Smooth muscle cell (in vitro differentiated cells): ENCODE data around the gene EMILIN1. TPM values are rescaled to one million over a fixed set of nuclear protein-coding genes. Genes with fewer than 3 reads are reported as not detected.

Experiments used
- DNase-seq: peaks from one replicate; lab custom pipeline; 2025; ENCODE audit not compliant: unreplicated experiment; lab: John Stamatoyannopoulos, UW
- H2AFZ ChIP-seq: fragments of 200-600 bp; sonication (generic); 2 replicates; pipeline ENCODE4 v1.6.0; 2016; ENCODE audit warnings: antibody characterized with exemption, low read depth, mild to moderate bottlenecking
- H3F3A ChIP-seq: fragments of 200-600 bp; sonication (generic); 2 replicates; pipeline ENCODE4 v1.6.0; 2017; ENCODE audit warnings: antibody characterized with exemption, low read depth
- H3K27ac ChIP-seq: fragments of 200-600 bp; sonication (generic); 2 replicates; pipeline ENCODE4 v1.5.1; 2016; ENCODE audit warnings: low read depth, mild to moderate bottlenecking
- H3K27me3 ChIP-seq: fragments of 200-600 bp; sonication (generic); 2 replicates; pipeline ENCODE4 v1.6.1; 2016; ENCODE audit warnings: low read depth, mild to moderate bottlenecking
- H3K36me3 ChIP-seq: fragments of 200-600 bp; sonication (generic); 2 replicates; pipeline ENCODE4 v1.5.1; 2016; ENCODE audit warnings: low read depth
- H3K4me1 ChIP-seq: fragments of 200-600 bp; sonication (generic); 2 replicates; pipeline ENCODE4 v1.5.1; 2016; ENCODE audit warnings: low read depth
- H3K4me2 ChIP-seq: fragments of 200-600 bp; sonication (generic); 2 replicates; pipeline ENCODE4 v1.6.0; 2016; ENCODE audit warnings: mild to moderate bottlenecking
- H3K4me3 ChIP-seq: fragments of 200-600 bp; sonication (generic); 2 replicates; pipeline ENCODE4 v1.5.1; 2016; ENCODE audit warnings: mild to moderate bottlenecking
- H3K79me2 ChIP-seq: fragments of 200-600 bp; sonication (generic); 2 replicates; pipeline ENCODE4 v1.6.0; 2016; ENCODE audit warnings: low read depth, mild to moderate bottlenecking
- H3K9ac ChIP-seq: fragments of 200-600 bp; sonication (generic); 2 replicates; pipeline ENCODE4 v1.6.0; 2016; ENCODE audit warnings: low read depth
- H3K9me3 ChIP-seq: fragments of 200-600 bp; sonication (generic); replicated peaks from 2 replicates; pipeline ENCODE4 v1.5.1; 2016; ENCODE audit warnings: low read depth
- H4K20me1 ChIP-seq: fragments of 200-600 bp; sonication (generic); 2 replicates; pipeline ENCODE4 v1.6.0; 2016; ENCODE audit warnings: low read depth
- CTCF ChIP-seq: fragments of 200-600 bp; sonication (generic); IDR thresholded peaks from 2 replicates; pipeline ENCODE4 v1.5.1; 2017; ENCODE audit warnings: borderline replicate concordance, mild to moderate bottlenecking, antibody characterized with exemption; ENCODE audit not compliant: insufficient read depth, poor library complexity, severe bottlenecking
- WGBS: methylation state at CpG from one replicate; pipeline ENCODE4 v1.1.7; 2016; ENCODE audit warnings: low lambda C conversion rate; 5-methylcytosine and 5-hydroxymethylcytosine counted together
- polyA plus RNA-seq: library from polyadenylated mRNA; unstranded; fragments of >200 nt; fragmentation: Nextera tagmentation; extraction: Ambion mirVana; gene quantifications from 2 replicates; pipeline ENCODE4 v1.2.1, GENCODE V29; 2016
- total RNA-seq: library from RNA; depleted of rRNA; stranded (reverse); fragments of >200 nt; gene quantifications from 2 replicates; pipeline ENCODE4 v1.2.3, GENCODE V29; 2014

The EMILIN1 gene
- total and polyA plus RNA-seq, 2 experiments from 2014 or later, result 111 to 518 TPM

GRCh38 chr2:27071277-27071989 lies 7.0 kb upstream of the EMILIN1 start, which contains the start of gene OST4:
TSS of gene OST4 (minus strand) at chr2:27071654.
- H3K4me1 ChIP-seq, result peaks cover 21% of the 10 kb centered on the region
- no peak for TF ChIP-seq CTCF
- H4K20me1 ChIP-seq, result peaks cover 41% of the 10 kb centered on the region
- peak within 1 kb of the TSS; percentile 26 for H2AFZ ChIP-seq
- H3K9ac ChIP-seq, result peak within 1 kb of the TSS; percentile 92
- peak within 1 kb of the TSS; percentile 95 for H3K4me2 ChIP-seq
- WGBS, result 6% methylated on average over 64 of the region's 86 CpGs
- no peaks in the 10 kb centered on the region for H3K36me3 ChIP-seq
- H3K79me2 ChIP-seq, result peaks cover 48% of the 10 kb centered on the region
- DNase-seq, result peak; percentile 76
- H3K4me3 ChIP-seq, result peak within 1 kb of the TSS; percentile 91
- peak within 1 kb of the TSS; percentile 79 for H3K27ac ChIP-seq
- H3F3A ChIP-seq, result peaks cover 25% of the 10 kb centered on the region
- no peaks in the 10 kb centered on the region for H3K9me3 ChIP-seq
- no peaks in the 10 kb centered on the region for H3K27me3 ChIP-seq

GRCh38 chr2:27071990-27072830 lies 6.2 kb upstream of the EMILIN1 start:
- Histone ChIP-seq H3K27ac (peak overlapping the region; percentile 79), H3K4me1 (peaks cover 21% of the 10 kb centered on the region), H3K4me3 (peak overlapping the region; percentile 91), H4K20me1 (peaks cover 34% of the 10 kb centered on the region), H2AFZ (peak overlapping the region; percentile 1), H3K27me3 (no peaks in the 10 kb centered on the region), H3K4me2 (peak overlapping the region; percentile 95), H3K79me2 (peaks cover 40% of the 10 kb centered on the region), H3F3A (peaks cover 28% of the 10 kb centered on the region), H3K36me3 (no peaks in the 10 kb centered on the region), H3K9ac (peak overlapping the region; percentile 55), H3K9me3 (no peaks in the 10 kb centered on the region)
- no peak for TF ChIP-seq CTCF
- 3% methylated on average over 26 of the region's 34 CpGs for WGBS
- peak; percentile 76 for DNase-seq

GRCh38 chr2:27072920-27073319 lies 5.5 kb upstream of the EMILIN1 start:
- Histone ChIP-seq H3K79me2 (peaks cover 34% of the 10 kb centered on the region), H3K9ac (no peak overlapping the region), H4K20me1 (peaks cover 27% of the 10 kb centered on the region), H3K27me3 (no peaks in the 10 kb centered on the region), H3K27ac (peak overlapping the region; percentile 79), H2AFZ (no peak overlapping the region), H3K9me3 (no peaks in the 10 kb centered on the region), H3K4me3 (peak overlapping the region; percentile 91), H3K4me2 (peak overlapping the region; percentile 95), H3F3A (peaks cover 30% of the 10 kb centered on the region), H3K4me1 (peaks cover 21% of the 10 kb centered on the region), H3K36me3 (no peaks in the 10 kb centered on the region)
- 35% methylated on average over 5 of the region's 5 CpGs for WGBS
- TF ChIP-seq CTCF, result no peak
- DNase-seq, result no peak
